Measurements from ENCODE around the gene PDK2. TPM values are rescaled to one million over a fixed set of nuclear protein-coding genes. Genes with fewer than 3 reads are reported as not detected.

The PDK2 gene
- total RNA-seq, 1 experiment from 2014 or later: 9.9 TPM

- TF ChIP-seq CTCF (IDR thresholded peaks at IDR 0.05; ENCODE audit: unreplicated experiment): no peak
- peaks cover 34% of the 10 kb centered on the region for H3K4me1 Mint-ChIP-seq (ENCODE audit: insufficient read depth, unreplicated experiment)
- no peak for DNase-seq (ENCODE audit: unreplicated experiment)
- intact Hi-C loops (cut with micrococcal nuclease): loop anchor here (1.0 kb wide), 1 partner anchor 123 kb away; no protein-coding TSS in a partner anchor
- no TSS peak for BruUV-seq (replicated peaks)
- H3K27me3 Mint-ChIP-seq (ENCODE audit: insufficient read depth, unreplicated experiment): no peaks in the 10 kb centered on the region
- H3K4me3 Mint-ChIP-seq (ENCODE audit: unreplicated experiment): peak within 1 kb of the TSS; percentile 82
- H3K36me3 Mint-ChIP-seq (ENCODE audit: insufficient read depth, unreplicated experiment): no peaks in the 10 kb centered on the region
- H3K9me3 Mint-ChIP-seq (ENCODE audit: unreplicated experiment): no peaks in the 10 kb centered on the region
- CTCF ChIA-PET: interaction anchor here (0.6 to 4.2 kb wide), 3 partner anchors 11 to 106 kb away, joined by 3 to 36 read pairs (median 23); partner anchors contain the start of gene PDK2
- POLR2A ChIA-PET: interaction anchor here (0.6 to 5.7 kb wide), 11 partner anchors 11 to 279 kb away, joined by 3 to 35 read pairs (median 7); partner anchors contain the start of gene PDK2
- peak within 1 kb of the TSS; percentile 80 for H3K27ac Mint-ChIP-seq (ENCODE audit: low read depth, unreplicated experiment)
Measured at GRCh38 chr17:50150354-50151040, 55.3 kb downstream of the PDK2 start, which contains the start of gene PPP1R9B. TSS of gene PPP1R9B (minus strand) at chr17:50150677. CDS start at chr17:50150513, 164 bp downstream.

DNA sequence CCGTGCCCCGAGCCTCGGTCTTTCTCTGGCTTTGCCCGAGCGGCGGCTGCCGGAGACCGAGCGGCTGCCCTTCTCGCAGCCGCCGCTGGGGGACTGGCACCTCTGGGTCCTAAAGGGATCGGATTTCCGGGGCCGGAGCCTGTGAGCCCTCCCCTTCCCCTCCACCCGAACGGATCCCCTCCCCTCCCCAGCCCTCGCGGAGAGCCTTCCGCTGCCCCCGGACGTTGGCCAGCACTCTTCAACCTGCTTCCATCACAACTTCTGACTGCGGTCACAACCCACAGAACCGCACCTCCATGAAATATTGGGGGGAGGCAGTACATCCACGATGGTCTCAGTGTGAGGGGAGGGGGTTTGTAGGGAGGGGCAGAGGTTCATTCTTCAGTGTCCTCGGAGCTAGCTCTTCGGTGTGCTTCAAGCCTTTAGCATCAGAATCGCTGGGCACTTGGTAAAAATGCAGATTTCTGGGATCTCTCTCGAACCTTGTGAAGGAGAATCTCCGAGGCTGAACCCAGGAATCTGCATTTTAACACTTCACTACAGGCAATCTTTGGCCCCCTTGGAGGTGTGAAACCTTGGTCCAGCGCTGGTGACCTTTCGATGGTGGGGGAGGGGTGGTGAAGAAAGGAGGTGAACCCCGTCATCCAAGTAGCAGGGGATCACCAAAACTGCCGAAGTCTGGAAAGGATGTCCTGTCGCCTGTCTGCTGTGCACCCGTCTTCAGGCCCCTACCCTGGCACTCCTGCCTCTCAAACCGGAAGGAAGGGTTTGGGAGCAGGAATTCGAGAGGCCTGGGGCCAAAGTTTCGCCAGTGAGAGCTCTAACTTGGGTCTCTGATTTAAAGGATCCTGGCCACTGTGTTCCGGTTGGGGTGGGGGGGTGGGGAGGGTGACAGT is 56.1 kb downstream of the PDK2 start:
- H3K27me3 Mint-ChIP-seq (ENCODE audit: insufficient read depth, unreplicated experiment): no peaks in the 10 kb centered on the region
- DNase-seq (ENCODE audit: unreplicated experiment): peak; percentile 92
- CTCF ChIA-PET: interaction anchor here (0.5 to 4.2 kb wide), 9 partner anchors 10 to 219 kb away, joined by 3 to 36 read pairs (median 9); partner anchors contain the start of gene PDK2
- peak overlapping the region; percentile 82 for H3K4me3 Mint-ChIP-seq (ENCODE audit: unreplicated experiment)
- H3K27ac Mint-ChIP-seq (ENCODE audit: low read depth, unreplicated experiment): peak overlapping the region; percentile 80
- POLR2A ChIA-PET: interaction anchor here (0.5 to 5.7 kb wide), 20 partner anchors 10 to 475 kb away, joined by 3 to 35 read pairs (median 6); partner anchors contain the start of genes ITGA3 and PDK2
- intact Hi-C loops (cut with micrococcal nuclease): loop anchor here (1.0 kb wide), 1 partner anchor 124 kb away; no protein-coding TSS in a partner anchor
- no peaks in the 10 kb centered on the region for H3K36me3 Mint-ChIP-seq (ENCODE audit: insufficient read depth, unreplicated experiment)
- TSS peak; percentile 60 for BruUV-seq (replicated peaks)
- no peaks in the 10 kb centered on the region for H3K9me3 Mint-ChIP-seq (ENCODE audit: unreplicated experiment)
- peak; percentile 52 for TF ChIP-seq CTCF (IDR thresholded peaks at IDR 0.05; ENCODE audit: unreplicated experiment)
- peaks cover 26% of the 10 kb centered on the region for H3K4me1 Mint-ChIP-seq (ENCODE audit: insufficient read depth, unreplicated experiment)

- H3K36me3 Mint-ChIP-seq (ENCODE audit: insufficient read depth, unreplicated experiment): no peaks in the 10 kb centered on the region
- DNase-seq (ENCODE audit: unreplicated experiment): peak; percentile 95
- H3K4me1 Mint-ChIP-seq (ENCODE audit: insufficient read depth, unreplicated experiment): peaks cover 19% of the 10 kb centered on the region
- TSS peak; percentile 70 for BruUV-seq (replicated peaks)
- no peaks in the 10 kb centered on the region for H3K27me3 Mint-ChIP-seq (ENCODE audit: insufficient read depth, unreplicated experiment)
- H3K9me3 Mint-ChIP-seq (ENCODE audit: unreplicated experiment): no peaks in the 10 kb centered on the region
- intact Hi-C loops (cut with micrococcal nuclease): loop anchor here (1.0 kb wide), 1 partner anchor 125 kb away; no protein-coding TSS in a partner anchor
- peak overlapping the region; percentile 82 for H3K4me3 Mint-ChIP-seq (ENCODE audit: unreplicated experiment)
- TF ChIP-seq CTCF (IDR thresholded peaks at IDR 0.05; ENCODE audit: unreplicated experiment): no peak
- POLR2A ChIA-PET: interaction anchor here (0.5 to 5.7 kb wide), 16 partner anchors 9 to 476 kb away, joined by 3 to 35 read pairs (median 4); partner anchors contain the start of genes ITGA3 and PDK2
- peak overlapping the region; percentile 80 for H3K27ac Mint-ChIP-seq (ENCODE audit: low read depth, unreplicated experiment)
- CTCF ChIA-PET: interaction anchor here (0.5 to 4.2 kb wide), 17 partner anchors 9 to 1123 kb away, joined by 3 to 36 read pairs (median 4); partner anchors contain the start of genes COL1A1 and PDK2
Measured at GRCh38 chr17:50151937-50152547, 56.9 kb downstream of the PDK2 start.
